ENCODE results near the gene ZFP69B.

- TF ChIP-seq CTCF (IDR thresholded peaks at IDR 0.05) (no peak), POLR2AphosphoS5 (IDR thresholded peaks at IDR 0.05) (no peak), POLR2A (IDR thresholded peaks at IDR 0.05) (no peak), EP300 (IDR thresholded peaks at IDR 0.05) (no peak)
Measured at GRCh38 chr1:40462956-40463590, 12.8 kb downstream of the ZFP69B start.

Measured in upper lobe of left lung (tissue), 4 donors.